ENCODE measurements around the gene DNAJB6. TPM values are rescaled to one million over a fixed set of nuclear protein-coding genes. Genes with fewer than 3 reads are reported as not detected.

The DNAJB6 gene
- total RNA-seq, 2 donors from 2014 or later, result 126 to 174 TPM

- H3K4me1 Mint-ChIP-seq, result peaks cover 4% of the 10 kb centered on the region
- WGBS, 2 experiments (ENCODE audit: insufficient coverage in 1 of 2, insufficient read length in 1 of 2), result 94 to 97% methylated on average over 9 to 10 of the region's 10 CpGs
- no peak overlapping the region for H3K9ac ChIP-seq (ENCODE audit: extremely low read depth, low read length, poor library complexity, severe bottlenecking)
- no peaks in the 10 kb centered on the region for H3K27me3 ChIP-seq (ENCODE audit: control insufficient read depth, insufficient read depth, low read length, poor library complexity, severe bottlenecking)
- H3K36me3 ChIP-seq (ENCODE audit: control insufficient read depth, insufficient read depth, low read length), result no peaks in the 10 kb centered on the region
- H3K27me3 Mint-ChIP-seq (ENCODE audit: insufficient read depth), result no peaks in the 10 kb centered on the region
- no peak overlapping the region for H3K4me3 Mint-ChIP-seq
- TF ChIP-seq, protein P1, sequence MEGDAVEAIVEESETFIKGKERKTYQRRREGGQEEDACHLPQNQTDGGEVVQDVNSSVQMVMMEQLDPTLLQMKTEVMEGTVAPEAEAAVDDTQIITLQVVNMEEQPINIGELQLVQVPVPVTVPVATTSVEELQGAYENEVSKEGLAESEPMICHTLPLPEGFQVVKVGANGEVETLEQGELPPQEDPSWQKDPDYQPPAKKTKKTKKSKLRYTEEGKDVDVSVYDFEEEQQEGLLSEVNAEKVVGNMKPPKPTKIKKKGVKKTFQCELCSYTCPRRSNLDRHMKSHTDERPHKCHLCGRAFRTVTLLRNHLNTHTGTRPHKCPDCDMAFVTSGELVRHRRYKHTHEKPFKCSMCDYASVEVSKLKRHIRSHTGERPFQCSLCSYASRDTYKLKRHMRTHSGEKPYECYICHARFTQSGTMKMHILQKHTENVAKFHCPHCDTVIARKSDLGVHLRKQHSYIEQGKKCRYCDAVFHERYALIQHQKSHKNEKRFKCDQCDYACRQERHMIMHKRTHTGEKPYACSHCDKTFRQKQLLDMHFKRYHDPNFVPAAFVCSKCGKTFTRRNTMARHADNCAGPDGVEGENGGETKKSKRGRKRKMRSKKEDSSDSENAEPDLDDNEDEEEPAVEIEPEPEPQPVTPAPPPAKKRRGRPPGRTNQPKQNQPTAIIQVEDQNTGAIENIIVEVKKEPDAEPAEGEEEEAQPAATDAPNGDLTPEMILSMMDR (conservative IDR thresholded peaks at IDR 0.05), result no peak
- no peak overlapping the region for H3K27ac ChIP-seq (ENCODE audit: low read depth, low read length)
- no peaks in the 10 kb centered on the region for H3K36me3 Mint-ChIP-seq (ENCODE audit: low read depth)
- no peak for DNase-seq
- no peak overlapping the region for H3K27ac Mint-ChIP-seq
- H3K9me3 ChIP-seq (ENCODE audit: control insufficient read depth, low read length), result no peaks in the 10 kb centered on the region
- no peak overlapping the region for H3K4me3 ChIP-seq (ENCODE audit: low read length)
- H3K4me1 ChIP-seq (ENCODE audit: control insufficient read depth, insufficient read depth, low read length), result no peaks in the 10 kb centered on the region
- no peaks in the 10 kb centered on the region for H3K9me3 Mint-ChIP-seq
Measured at GRCh38 chr7:157301610-157302120, 35.1 kb upstream of the DNAJB6 start.

DNA sequence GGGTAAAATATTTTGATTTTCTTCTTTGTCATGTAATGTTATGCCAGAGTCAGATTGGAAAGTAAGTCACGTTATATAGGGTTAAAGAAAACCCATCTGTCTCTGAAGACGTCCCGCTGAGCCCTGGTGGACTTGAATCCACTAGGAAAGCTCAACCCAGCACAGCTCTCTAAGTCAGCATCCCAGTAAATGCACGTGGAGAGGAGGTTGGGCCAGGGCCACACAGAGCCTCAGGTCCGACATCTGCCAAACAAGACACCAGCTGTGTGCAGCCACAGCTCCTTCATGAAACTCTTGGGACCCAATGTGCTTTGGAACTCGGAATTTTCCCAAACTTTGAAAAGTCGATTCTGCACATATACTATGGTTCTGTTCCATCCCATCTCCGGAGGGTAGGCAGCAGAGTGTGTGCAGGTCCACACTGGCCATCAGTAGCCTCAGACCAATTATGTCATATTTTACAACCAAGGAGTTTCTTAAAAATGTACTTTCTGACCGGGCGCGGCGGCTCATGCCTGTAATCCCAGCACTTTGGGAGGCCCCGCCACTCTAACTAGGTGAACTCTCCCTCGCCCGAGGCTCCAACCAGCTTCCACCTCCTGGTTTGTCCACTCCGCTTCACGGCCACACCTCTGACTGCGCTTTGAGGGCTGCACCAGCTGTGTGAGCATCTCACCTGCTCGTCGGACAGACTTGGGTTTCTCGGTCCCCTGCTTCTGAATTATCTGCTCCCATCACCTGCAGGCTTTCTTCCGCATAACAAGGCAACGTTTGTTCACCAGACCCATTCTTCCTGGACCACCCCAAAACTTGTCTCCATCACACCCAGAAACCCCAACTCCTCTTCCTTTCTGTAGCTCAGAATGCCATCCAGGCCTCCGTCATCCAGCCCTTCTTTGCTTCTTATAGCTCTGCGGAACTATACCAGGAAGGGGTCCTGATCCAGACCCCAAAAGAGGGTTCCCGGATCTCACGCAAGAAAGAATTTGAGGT, 29.7 kb upstream of the DNAJB6 start:
- TF ChIP-seq, protein P1 (conservative IDR thresholded peaks at IDR 0.05), result no peak
- no peak overlapping the region for H3K4me3 ChIP-seq (ENCODE audit: low read length)
- Mint-ChIP-seq H3K9me3 (no peaks in the 10 kb centered on the region), H3K27ac (peak overlapping the region; percentile 76), H3K36me3 (ENCODE audit: low read depth) (no peaks in the 10 kb centered on the region), H3K4me3 (peak overlapping the region; percentile 19), H3K27me3 (ENCODE audit: insufficient read depth) (no peaks in the 10 kb centered on the region), H3K4me1 (peaks cover 37% of the 10 kb centered on the region)
- H3K27me3 ChIP-seq (ENCODE audit: control insufficient read depth, insufficient read depth, low read length, poor library complexity, severe bottlenecking), result no peaks in the 10 kb centered on the region
- H3K36me3 ChIP-seq (ENCODE audit: control insufficient read depth, insufficient read depth, low read length), result no peaks in the 10 kb centered on the region
- H3K9me3 ChIP-seq (ENCODE audit: control insufficient read depth, low read length), result no peaks in the 10 kb centered on the region
- WGBS, 2 experiments (ENCODE audit: insufficient coverage in 1 of 2, insufficient read length in 1 of 2), result 82 to 87% methylated on average over 25 to 27 of the region's 27 CpGs
- peaks cover 9% of the 10 kb centered on the region for H3K4me1 ChIP-seq (ENCODE audit: control insufficient read depth, insufficient read depth, low read length)
- peak; percentile 80 for DNase-seq
- H3K9ac ChIP-seq (ENCODE audit: extremely low read depth, low read length, poor library complexity, severe bottlenecking), result no peak overlapping the region
- H3K27ac ChIP-seq (ENCODE audit: low read depth, low read length), result no peak overlapping the region

DNA sequence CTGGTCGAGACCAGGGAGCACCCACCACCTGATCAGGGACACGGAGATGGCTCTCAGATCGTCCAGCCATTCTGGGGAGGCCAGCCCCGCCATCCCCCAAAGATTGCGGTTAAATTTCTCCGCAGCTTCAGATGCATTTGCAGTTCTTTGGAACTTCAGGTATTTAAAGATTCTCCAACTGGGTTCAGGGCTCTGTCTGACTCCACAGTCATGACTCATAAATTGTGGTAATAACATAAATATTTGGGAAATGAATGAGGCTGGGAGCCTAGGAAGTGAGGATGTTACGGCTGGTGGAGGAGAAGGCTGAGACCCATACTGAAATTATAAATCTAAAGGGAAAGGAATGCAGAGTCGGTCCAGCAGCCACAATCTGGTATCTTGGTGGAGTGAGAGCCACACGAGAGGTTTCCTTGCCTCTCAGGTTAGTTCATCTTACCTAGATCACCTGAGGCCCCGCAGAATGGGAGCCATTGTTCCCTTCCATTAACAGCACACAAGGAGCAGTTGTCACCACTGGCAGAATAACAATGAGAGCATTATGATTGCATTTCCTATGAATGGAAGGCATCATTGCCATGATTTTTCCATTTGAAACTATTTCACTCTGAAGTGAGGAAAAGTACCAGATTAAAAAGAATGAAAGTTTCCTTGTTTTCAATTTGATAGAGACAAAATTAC, 26.7 kb upstream of the DNAJB6 start:
- H3K27me3 ChIP-seq (ENCODE audit: control insufficient read depth, insufficient read depth, low read length, poor library complexity, severe bottlenecking), result no peaks in the 10 kb centered on the region
- peak overlapping the region; percentile 23 for H3K9ac ChIP-seq (ENCODE audit: extremely low read depth, low read length, poor library complexity, severe bottlenecking)
- Mint-ChIP-seq H3K27ac (peak overlapping the region; percentile 97), H3K27me3 (ENCODE audit: insufficient read depth) (no peaks in the 10 kb centered on the region), H3K36me3 (ENCODE audit: low read depth) (no peaks in the 10 kb centered on the region), H3K9me3 (no peaks in the 10 kb centered on the region), H3K4me3 (no peak overlapping the region), H3K4me1 (peaks cover 36% of the 10 kb centered on the region)
- no peaks in the 10 kb centered on the region for H3K9me3 ChIP-seq (ENCODE audit: control insufficient read depth, low read length)
- WGBS, 2 experiments (ENCODE audit: insufficient coverage in 1 of 2, insufficient read length in 1 of 2), result 57 to 63% methylated on average over 9 to 10 of the region's 10 CpGs
- H3K4me1 ChIP-seq (ENCODE audit: control insufficient read depth, insufficient read depth, low read length), result peaks cover 9% of the 10 kb centered on the region
- no peaks in the 10 kb centered on the region for H3K36me3 ChIP-seq (ENCODE audit: control insufficient read depth, insufficient read depth, low read length)
- DNase-seq, result peak; percentile 92
- H3K4me3 ChIP-seq (ENCODE audit: low read length), result no peak overlapping the region
- TF ChIP-seq, protein P1 (conservative IDR thresholded peaks at IDR 0.05), result no peak
- peak overlapping the region; percentile 49 for H3K27ac ChIP-seq (ENCODE audit: low read depth, low read length)
